ENCODE data around the gene TBC1D30.
"Not testable (repeated sequence)": the region's sequence is repeated elsewhere in the genome, so short reads cannot be mapped to it uniquely, and the experiment has no call there.

TBC1D30 gene

GRCh38 chr12:64824500-64825142 is at the start of gene TBC1D30:
Gene TBC1D30 (plus strand): TSS chr12:64824647. CDS start chr12:64824880, 233 bp downstream.
- DNase-seq, result peak; percentile 51 to 77

- DNase-seq, result not testable (repeated sequence)
Observed at GRCh38 chr12:64775147-64775736, 49.2 kb upstream of the TBC1D30 start.

- peak; percentile 47 to 73 for DNase-seq
Observed at GRCh38 chr12:64779354-64779974, 45.0 kb upstream of the TBC1D30 start.

- peak; percentile 49 to 73 for DNase-seq
Observed at GRCh38 chr12:64780132-64780530, 44.3 kb upstream of the TBC1D30 start.

- DNase-seq, result peak; percentile 21 to 39
Observed at GRCh38 chr12:64780531-64781279, 43.7 kb upstream of the TBC1D30 start.

GRCh38 chr12:64781280-64782190 is 42.9 kb upstream of the TBC1D30 start:
- DNase-seq, result peak in 1 of 2 experiments; percentile 43

GRCh38 chr12:64782191-64782876 is 42.1 kb upstream of the TBC1D30 start:
- no peak for DNase-seq

- no peak for DNase-seq
Observed at GRCh38 chr12:64785838-64786237, 38.6 kb upstream of the TBC1D30 start.

- no peak for DNase-seq
Observed at GRCh38 chr12:64790166-64790565, 34.3 kb upstream of the TBC1D30 start.

- DNase-seq, result no peak
Observed at GRCh38 chr12:64791036-64791435, 33.4 kb upstream of the TBC1D30 start.

- DNase-seq, result no peak
Observed at GRCh38 chr12:64792128-64792527, 32.3 kb upstream of the TBC1D30 start.

- no peak for DNase-seq
Observed at GRCh38 chr12:64793610-64794009, 30.8 kb upstream of the TBC1D30 start.

GRCh38 chr12:64794305-64794704 is 30.1 kb upstream of the TBC1D30 start:
- no peak for DNase-seq

- DNase-seq, result peak; percentile 55 to 73
Observed at GRCh38 chr12:64796205-64796845, 28.1 kb upstream of the TBC1D30 start.

GRCh38 chr12:64797156-64797555 is 27.3 kb upstream of the TBC1D30 start:
- DNase-seq, result no peak

- no peak for DNase-seq
Observed at GRCh38 chr12:64798165-64798564, 26.3 kb upstream of the TBC1D30 start.

GRCh38 chr12:64800640-64801039 is 23.8 kb upstream of the TBC1D30 start:
- DNase-seq, result no peak

- peak in 1 of 2 experiments; percentile 44 for DNase-seq
Observed at GRCh38 chr12:64801381-64801780, 23.1 kb upstream of the TBC1D30 start.

GRCh38 chr12:64802180-64802775 is 22.2 kb upstream of the TBC1D30 start:
- peak; percentile 22 to 51 for DNase-seq

GRCh38 chr12:64806173-64806572 is 18.3 kb upstream of the TBC1D30 start:
- DNase-seq, result peak in 1 of 2 experiments; percentile 73
